22Rv1 (cell line): ENCODE results near the gene PCDHGA9.

ENCODE experiments used
- CTCF ChIP-seq: fragments of 450-650 bp; IDR thresholded peaks from 2 replicates; pipeline ENCODE4 v1.5.1; 2017; ENCODE audit warnings: mild to moderate bottlenecking
- ZFX ChIP-seq: fragments of 450-650 bp; IDR thresholded peaks from 2 replicates; pipeline ENCODE4 v1.6.1; 2017; ENCODE audit warnings: antibody characterized with exemption, borderline replicate concordance

- TF ChIP-seq CTCF = peak; percentile 32
- TF ChIP-seq ZFX = no peak
Observed at GRCh38 chr5:141392429-141393198, 10.0 kb upstream of the PCDHGA9 start, which contains the start of gene PCDHGA8.
